Astrocyte of the spinal cord (primary cell): Measurements from ENCODE around the gene CSTA.

ENCODE experiments used
- DNase-seq: peaks from one replicate; pipeline ENCODE4 v3.0.0; 2011; ENCODE audit warnings: low read depth, low spot score
- H3K4me3 ChIP-seq: 2 replicates; pipeline ENCODE4 v1.5.1; 2011; ENCODE audit warnings: low read depth, mild to moderate bottlenecking, low read length, moderate library complexity
- CTCF ChIP-seq: IDR thresholded peaks from 2 replicates; pipeline ENCODE4 v1.5.1; 2012; ENCODE audit warnings: low read depth, mild to moderate bottlenecking, low read length, inconsistent platforms
- in situ Hi-C: cut with HindIII; loops from 2 replicates; pipeline ENCODE4 v1.10.0; 2017; ENCODE audit warnings: low sequenced_read_pairs

Gene CSTA

GRCh38 chr3:122307094-122307687 is 17.9 kb upstream of the CSTA start:
- DNase-seq: no peak
- in situ Hi-C loops: no loop called here
- no peak overlapping the region for H3K4me3 ChIP-seq
- TF ChIP-seq CTCF: no peak

DNA sequence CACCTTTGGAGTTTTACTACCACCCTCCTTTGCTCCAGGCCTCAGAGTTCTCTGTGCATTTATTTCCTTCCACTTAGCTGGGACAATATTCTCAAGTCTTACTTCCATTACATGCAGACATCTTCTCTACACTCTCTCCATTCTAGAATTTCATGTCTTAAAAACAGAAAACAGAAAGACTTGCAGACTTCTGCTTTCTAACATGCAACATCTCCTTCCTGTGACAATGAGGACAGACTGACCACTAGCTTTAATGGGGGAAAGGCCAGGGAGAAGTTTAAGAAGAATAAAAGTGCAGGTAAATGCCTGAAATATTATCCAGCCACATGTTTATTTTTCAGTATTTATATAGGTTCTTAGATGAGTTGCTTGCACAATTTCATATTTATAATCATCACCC is 17.1 kb upstream of the CSTA start:
- in situ Hi-C loops: no loop called here
- no peak for DNase-seq
- H3K4me3 ChIP-seq: no peak overlapping the region
- no peak for TF ChIP-seq CTCF

- in situ Hi-C loops: no loop called here
- no peak overlapping the region for H3K4me3 ChIP-seq
Measured at GRCh38 chr3:122310361-122310760, 14.7 kb upstream of the CSTA start.

DNA sequence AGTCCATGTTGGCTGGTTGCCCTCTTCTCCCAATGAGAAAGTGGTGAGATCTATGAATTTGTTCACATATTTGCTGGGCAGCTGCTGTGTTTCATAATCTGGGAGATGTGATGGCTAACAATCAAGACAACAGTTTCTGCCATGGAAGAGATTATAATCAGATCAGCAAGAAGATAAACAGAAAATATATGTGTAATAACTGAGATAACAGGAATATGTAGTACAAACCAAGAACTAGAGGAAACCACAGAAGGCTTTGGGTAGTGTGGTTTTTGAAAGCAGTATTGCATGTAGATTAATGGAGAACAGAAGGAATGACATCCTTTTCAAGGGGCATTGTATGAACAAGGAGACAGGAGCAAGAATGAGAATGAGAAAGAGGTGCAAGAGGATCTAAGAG is 12.2 kb upstream of the CSTA start:
- in situ Hi-C loops: no loop called here
- DNase-seq: no peak

More at GRCh38 chr3:122310361-122310760, 14.7 kb upstream of the CSTA start:
- TF ChIP-seq CTCF: no peak
- no peak for DNase-seq

DNA sequence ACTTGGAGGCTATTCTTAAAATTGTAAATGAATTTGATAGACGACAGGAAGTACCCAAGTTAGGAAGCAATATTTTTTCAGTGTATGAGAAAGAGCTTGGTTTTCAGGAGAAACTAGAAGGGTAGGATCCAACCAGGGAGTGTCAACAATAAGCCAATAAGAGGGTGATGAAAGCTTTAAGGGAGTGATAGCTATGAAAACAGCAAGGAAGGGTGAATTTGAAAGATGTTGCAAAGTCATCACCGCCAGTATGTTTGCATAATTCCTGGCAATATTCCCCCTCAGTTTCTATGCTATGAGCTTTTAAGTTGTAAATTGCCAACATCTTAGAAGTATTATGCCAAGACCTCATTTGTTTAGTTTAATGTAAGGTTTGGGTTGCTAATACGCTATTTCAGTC is 11.8 kb upstream of the CSTA start:
- no peak for DNase-seq
- no peak for TF ChIP-seq CTCF
- in situ Hi-C loops: no loop called here
- H3K4me3 ChIP-seq: no peak overlapping the region

More for the DNA sequence above, 12.2 kb upstream of the CSTA start:
- no peak for TF ChIP-seq CTCF
- H3K4me3 ChIP-seq: no peak overlapping the region

- no peak for DNase-seq
- no peak for TF ChIP-seq CTCF
- H3K4me3 ChIP-seq: no peak overlapping the region
- in situ Hi-C loops: no loop called here
Measured at GRCh38 chr3:122314228-122314876, 10.7 kb upstream of the CSTA start.
